Duodenal mucosa (tissue), 2 donors: ENCODE data around the gene LYRM2.

ENCODE experiments used
- H3K27ac ChIP-seq: one replicate; pipeline ENCODE4 v1.7.0; 2013; ENCODE audit warnings: low read depth, low read length
- H3K27me3 ChIP-seq, 2 donors: one replicate each; pipeline ENCODE4 v1.7.0; 2013; ENCODE audit warnings: low read length in 2 of 2, control low read depth in 1 of 2; ENCODE audit not compliant: insufficient read depth in 2 of 2, control insufficient read depth in 1 of 2
- H3K36me3 ChIP-seq, 2 donors: one replicate each; pipeline ENCODE4 v1.7.0; 2013; ENCODE audit warnings: low read length in 2 of 2, control low read depth in 1 of 2; ENCODE audit not compliant: insufficient read depth in 2 of 2, control insufficient read depth in 1 of 2
- H3K4me1 ChIP-seq, 2 donors: one replicate each; pipeline ENCODE4 v1.7.0; 2013; ENCODE audit warnings: low read length in 2 of 2, control low read depth in 1 of 2; ENCODE audit not compliant: insufficient read depth in 2 of 2, control insufficient read depth in 1 of 2
- H3K4me3 ChIP-seq, 2 donors: one replicate each; pipeline ENCODE4 v1.7.0; 2013; ENCODE audit warnings: low read length in 2 of 2, low read depth in 1 of 2
- H3K9ac ChIP-seq, 2 donors: one replicate each; pipeline ENCODE4 v1.7.0; 2013; ENCODE audit warnings: low read length in 2 of 2, low read depth in 1 of 2
- H3K9me3 ChIP-seq, 2 donors: one replicate each; pipeline ENCODE4 v1.7.0; 2013; ENCODE audit warnings: low read length in 2 of 2, control low read depth in 1 of 2; ENCODE audit not compliant: control insufficient read depth in 1 of 2

The LYRM2 gene

DNA sequence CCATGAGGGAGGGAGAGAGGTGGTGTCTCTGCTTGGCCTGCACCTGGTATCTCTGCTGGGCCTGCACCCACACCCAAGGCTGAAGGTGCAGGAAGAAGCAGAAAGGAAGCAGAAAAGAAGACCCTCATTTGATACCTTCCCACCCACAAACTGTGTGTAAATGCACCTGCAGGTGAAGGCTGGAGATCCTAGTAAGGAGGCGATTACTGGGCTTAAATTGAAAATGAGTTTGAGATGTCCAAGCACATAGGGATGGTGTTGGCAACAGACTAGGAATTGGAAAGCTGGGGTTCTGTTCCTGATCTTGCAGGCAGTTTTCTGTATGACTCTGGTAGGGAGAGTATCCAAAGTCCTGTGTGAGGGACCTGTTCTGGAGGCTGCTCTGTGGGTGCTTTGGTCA lies 74.7 kb downstream of the LYRM2 start:
- no peak overlapping the region for H3K27ac ChIP-seq
- no peak overlapping the region for H3K9ac ChIP-seq
- H3K4me3 ChIP-seq, result no peak overlapping the region
- no peaks in the 10 kb centered on the region for H3K4me1 ChIP-seq
- no peaks in the 10 kb centered on the region for H3K27me3 ChIP-seq
- no peaks in the 10 kb centered on the region for H3K9me3 ChIP-seq
- H3K36me3 ChIP-seq, result no peaks in the 10 kb centered on the region

DNA sequence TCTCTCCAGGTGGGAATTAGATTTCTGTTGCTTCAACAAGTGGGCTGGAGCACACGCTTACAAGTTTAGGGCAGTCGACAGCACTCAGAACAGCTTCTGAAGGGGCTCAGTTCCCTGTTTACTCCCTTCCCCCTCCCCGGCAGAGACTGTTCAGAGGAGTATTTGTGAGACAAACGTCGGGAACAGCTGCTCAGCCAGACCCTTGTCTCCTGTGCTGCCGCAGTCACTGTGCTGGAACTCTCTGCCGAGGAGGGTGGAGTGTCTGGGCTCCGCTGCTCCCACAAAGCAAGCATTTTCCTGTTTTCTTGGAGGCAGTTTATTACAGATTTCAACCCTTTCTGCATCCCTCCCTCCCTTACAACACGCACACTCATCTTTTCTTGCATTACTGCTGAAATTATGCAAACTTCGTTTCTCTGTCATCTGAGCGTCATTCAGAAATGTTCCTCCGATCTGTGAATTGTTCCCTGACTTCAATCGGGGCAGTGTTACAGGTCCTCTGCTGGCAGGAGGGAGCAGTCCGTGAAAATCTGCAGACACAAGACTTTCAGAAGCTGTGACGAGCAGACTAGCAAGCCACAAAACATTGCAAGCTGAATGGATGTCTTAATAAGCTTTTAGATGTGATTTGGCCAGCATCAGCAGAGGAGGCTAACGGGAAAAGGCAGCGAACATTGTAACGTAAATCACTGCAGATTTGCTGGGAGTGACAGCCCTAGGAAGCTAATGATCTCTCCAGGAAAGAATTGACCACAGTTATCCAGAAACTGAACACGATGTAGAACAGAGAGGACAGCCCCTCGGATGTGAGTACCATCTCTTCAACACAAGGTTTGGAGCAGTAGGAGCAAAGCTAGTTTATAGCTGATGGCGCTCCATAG lies 76.2 kb downstream of the LYRM2 start:
- Histone ChIP-seq H3K4me1 (no peaks in the 10 kb centered on the region), H3K27ac (no peak overlapping the region), H3K27me3 (no peaks in the 10 kb centered on the region), H3K9me3 (no peaks in the 10 kb centered on the region), H3K36me3 (no peaks in the 10 kb centered on the region), H3K4me3 (no peak overlapping the region), H3K9ac (no peak overlapping the region)

GRCh38 chr6:89559487-89559886 lies 79.1 kb downstream of the LYRM2 start:
- Histone ChIP-seq H3K27me3 (no peaks in the 10 kb centered on the region), H3K9ac (no peak overlapping the region), H3K4me3 (no peak overlapping the region), H3K4me1 (no peaks in the 10 kb centered on the region), H3K27ac (no peak overlapping the region), H3K9me3 (no peaks in the 10 kb centered on the region), H3K36me3 (no peaks in the 10 kb centered on the region)

GRCh38 chr6:89555806-89556205 lies 82.7 kb downstream of the LYRM2 start:
- H3K9me3 ChIP-seq, result no peaks in the 10 kb centered on the region
- no peaks in the 10 kb centered on the region for H3K27me3 ChIP-seq
- no peak overlapping the region for H3K4me3 ChIP-seq
- no peaks in the 10 kb centered on the region for H3K36me3 ChIP-seq
- H3K4me1 ChIP-seq, result no peaks in the 10 kb centered on the region
- H3K9ac ChIP-seq, result no peak overlapping the region
- H3K27ac ChIP-seq, result no peak overlapping the region

- no peaks in the 10 kb centered on the region for H3K36me3 ChIP-seq
- H3K9ac ChIP-seq, result no peak overlapping the region
- H3K27me3 ChIP-seq, result no peaks in the 10 kb centered on the region
- no peaks in the 10 kb centered on the region for H3K9me3 ChIP-seq
- H3K4me1 ChIP-seq, result no peaks in the 10 kb centered on the region
- no peak overlapping the region for H3K4me3 ChIP-seq
- H3K27ac ChIP-seq, result no peak overlapping the region
Observed at GRCh38 chr6:89555031-89555430, 83.5 kb downstream of the LYRM2 start.

DNA sequence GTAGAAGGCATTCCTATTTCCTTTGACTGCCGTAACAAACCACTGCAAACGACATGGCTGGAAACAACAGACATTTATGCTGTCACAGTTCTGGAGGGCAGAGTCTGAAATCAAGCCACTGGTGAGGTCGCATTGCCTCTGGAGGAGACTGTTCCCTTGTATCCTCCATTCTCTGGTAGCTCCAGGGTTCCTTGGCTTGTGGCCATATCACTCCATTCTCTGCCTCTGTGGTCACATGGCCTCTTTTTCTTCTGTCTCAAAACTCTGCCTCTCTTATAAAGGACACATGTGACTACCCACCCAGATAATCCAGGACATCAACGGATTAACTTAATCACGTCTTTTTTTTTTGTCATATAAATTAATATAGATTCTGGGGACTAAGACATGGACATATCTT lies 84.4 kb downstream of the LYRM2 start:
- Histone ChIP-seq H3K4me1 (no peaks in the 10 kb centered on the region), H3K4me3 (no peak overlapping the region), H3K36me3 (no peaks in the 10 kb centered on the region), H3K9me3 (no peaks in the 10 kb centered on the region), H3K27ac (no peak overlapping the region), H3K27me3 (no peaks in the 10 kb centered on the region), H3K9ac (no peak overlapping the region)

- Histone ChIP-seq H3K9ac (no peak overlapping the region), H3K27me3 (no peaks in the 10 kb centered on the region), H3K27ac (no peak overlapping the region), H3K36me3 (no peaks in the 10 kb centered on the region), H3K9me3 (no peaks in the 10 kb centered on the region), H3K4me1 (no peaks in the 10 kb centered on the region), H3K4me3 (no peak overlapping the region)
Observed at GRCh38 chr6:89553431-89553830, 85.1 kb downstream of the LYRM2 start.

GRCh38 chr6:89547281-89547680 lies 91.3 kb downstream of the LYRM2 start:
- no peaks in the 10 kb centered on the region for H3K9me3 ChIP-seq
- H3K27me3 ChIP-seq, result no peaks in the 10 kb centered on the region
- H3K36me3 ChIP-seq, result no peaks in the 10 kb centered on the region
- H3K4me1 ChIP-seq, result no peaks in the 10 kb centered on the region
- H3K9ac ChIP-seq, result no peak overlapping the region
- no peak overlapping the region for H3K4me3 ChIP-seq
- no peak overlapping the region for H3K27ac ChIP-seq

DNA sequence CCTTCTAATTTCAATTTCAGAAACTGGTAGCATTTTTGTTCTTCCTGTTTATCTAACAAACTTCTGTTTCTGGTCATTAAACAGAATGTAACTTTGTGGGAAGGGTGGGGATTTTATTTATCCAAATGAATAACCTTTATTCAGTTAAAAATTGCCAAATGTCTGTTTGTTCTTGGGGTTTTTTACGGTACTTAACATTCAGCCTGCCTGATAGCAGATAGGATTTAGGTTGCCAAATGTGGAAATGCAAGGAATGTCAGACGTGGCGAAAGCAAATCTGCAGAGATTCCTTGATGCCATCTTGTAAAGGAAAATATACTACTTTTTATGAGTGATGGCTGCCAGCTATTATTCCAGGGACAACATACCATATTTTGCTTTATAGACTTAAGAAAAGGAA lies 95.7 kb downstream of the LYRM2 start:
- Histone ChIP-seq H3K4me1 (no peaks in the 10 kb centered on the region), H3K36me3 (no peaks in the 10 kb centered on the region), H3K27ac (no peak overlapping the region), H3K9ac (no peak overlapping the region), H3K27me3 (no peaks in the 10 kb centered on the region), H3K9me3 (no peaks in the 10 kb centered on the region), H3K4me3 (no peak overlapping the region)

GRCh38 chr6:89542081-89542857 lies 96.3 kb downstream of the LYRM2 start:
- Histone ChIP-seq H3K27ac (no peak overlapping the region), H3K27me3 (no peaks in the 10 kb centered on the region), H3K4me3 (no peak overlapping the region), H3K36me3 (no peaks in the 10 kb centered on the region), H3K4me1 (no peaks in the 10 kb centered on the region), H3K9me3 (no peaks in the 10 kb centered on the region), H3K9ac (no peak overlapping the region)
